IPS-20b (cell line): Measurements from ENCODE around the gene LILRA5.

ENCODE experiments used
- H3K27ac ChIP-seq: one replicate; pipeline ENCODE4 v1.5.1; 2013; ENCODE audit warnings: low read length
- H3K27me3 ChIP-seq: 2 replicates; pipeline ENCODE4 v1.6.1; 2013; ENCODE audit warnings: mild to moderate bottlenecking, low read length, inconsistent platforms; ENCODE audit not compliant: insufficient read depth
- H3K36me3 ChIP-seq: 2 replicates; pipeline ENCODE4 v1.6.1; 2013; ENCODE audit warnings: low read depth, mild to moderate bottlenecking, inconsistent platforms, low read length, moderate library complexity; ENCODE audit not compliant: insufficient read depth
- H3K4me1 ChIP-seq: 2 replicates; pipeline ENCODE4 v1.6.1; 2013; ENCODE audit warnings: mild to moderate bottlenecking, control low read depth, inconsistent platforms, low read length, moderate library complexity; ENCODE audit not compliant: insufficient read depth
- H3K4me3 ChIP-seq: 2 replicates; pipeline ENCODE4 v1.5.1; 2013; ENCODE audit warnings: mild to moderate bottlenecking, low read length, inconsistent platforms
- H3K9ac ChIP-seq: 2 replicates; pipeline ENCODE4 v1.6.1; 2013; ENCODE audit warnings: low read depth, mild to moderate bottlenecking, inconsistent platforms, low read length, moderate library complexity
- H3K9me3 ChIP-seq: 2 replicates; pipeline ENCODE4 v1.6.1; 2013; ENCODE audit warnings: mild to moderate bottlenecking, low read depth, low read length, inconsistent platforms; ENCODE audit not compliant: insufficient read depth

Gene LILRA5

DNA sequence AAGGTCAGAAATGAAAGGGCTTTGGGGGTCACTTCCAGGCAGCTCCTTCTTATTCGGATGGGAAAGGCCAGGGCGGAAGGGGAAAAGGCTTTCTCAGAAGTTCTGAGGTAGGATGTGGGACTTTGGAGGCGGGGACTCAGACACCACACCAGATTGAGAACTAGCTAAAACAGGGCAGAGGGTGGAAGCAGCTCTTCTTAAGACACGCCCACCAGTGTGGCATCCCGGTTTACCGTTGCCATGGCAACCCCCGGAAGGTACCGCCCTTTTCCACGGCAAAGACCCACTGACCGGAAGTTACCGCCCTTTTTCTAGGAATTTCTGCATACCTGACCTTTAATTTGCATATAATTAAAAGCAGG is 3.8 kb upstream of the LILRA5 start:
- peaks cover 3% of the 10 kb centered on the region; the same call in 1 of the 2 replicates for H3K9me3 ChIP-seq
- H3K4me3 ChIP-seq = no peak overlapping the region
- peak overlapping the region; percentile 39; the same call in 1 of the 2 replicates for H3K9ac ChIP-seq
- no peaks in the 10 kb centered on the region for H3K36me3 ChIP-seq
- H3K27ac ChIP-seq = no peak overlapping the region
- H3K4me1 ChIP-seq = 0 out of 2 replicates have a peak, but pooled peaks cover 6% of the 10 kb centered on the region
- H3K27me3 ChIP-seq = no peaks in the 10 kb centered on the region; the same call in 1 of the 2 replicates

DNA sequence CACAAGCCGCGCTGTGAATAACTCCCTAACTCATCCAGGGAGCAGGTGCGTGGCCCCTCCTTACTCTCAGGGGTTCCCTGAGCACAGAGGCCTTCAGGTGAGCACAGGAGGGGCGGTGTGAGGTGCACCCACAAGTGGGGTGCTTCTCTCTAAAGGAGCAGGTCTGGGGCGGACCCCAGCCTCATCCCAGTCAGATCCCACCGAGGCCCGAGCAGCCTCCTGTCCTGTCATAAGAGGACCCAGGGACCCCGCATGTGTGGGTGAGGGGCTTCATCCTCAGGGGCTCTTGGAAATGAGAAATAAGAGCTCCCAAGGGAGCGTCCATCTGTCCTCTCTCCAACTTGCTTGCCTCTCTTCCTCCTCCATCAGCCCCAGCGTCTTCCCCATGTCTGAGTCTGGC is 3.0 kb upstream of the LILRA5 start:
- no peak overlapping the region for H3K9ac ChIP-seq
- no peaks in the 10 kb centered on the region for H3K36me3 ChIP-seq
- H3K27ac ChIP-seq = no peak overlapping the region
- 0 out of 2 replicates have a peak, but pooled peaks cover 6% of the 10 kb centered on the region for H3K4me1 ChIP-seq
- no peaks in the 10 kb centered on the region for H3K9me3 ChIP-seq
- no peak overlapping the region for H3K4me3 ChIP-seq
- no peaks in the 10 kb centered on the region; the same call in 1 of the 2 replicates for H3K27me3 ChIP-seq

DNA sequence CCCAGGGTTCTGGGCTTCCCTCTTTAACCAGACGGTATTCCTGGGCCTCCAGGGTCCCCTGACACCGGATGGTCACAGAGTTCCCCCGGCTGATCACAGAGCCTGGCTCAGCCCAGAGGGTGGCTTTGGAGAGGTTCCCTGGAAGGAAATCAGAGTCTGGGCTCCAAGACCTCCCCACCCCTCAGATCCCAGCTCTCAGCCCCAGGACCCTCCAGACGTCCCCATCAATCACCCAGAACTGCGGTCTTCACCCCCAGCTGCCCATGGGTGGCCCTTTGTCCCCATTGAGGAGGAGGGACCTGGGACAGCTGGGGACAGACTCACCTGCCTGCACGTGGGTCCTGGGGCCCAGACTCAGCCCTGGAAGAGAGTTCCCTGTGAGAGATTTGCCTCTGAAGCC is 955 bp downstream of the LILRA5 start:
- no peaks in the 10 kb centered on the region for H3K27me3 ChIP-seq
- no peaks in the 10 kb centered on the region for H3K36me3 ChIP-seq
- H3K27ac ChIP-seq = no peak overlapping the region
- H3K9ac ChIP-seq = no peak overlapping the region
- H3K9me3 ChIP-seq = no peaks in the 10 kb centered on the region
- 0 out of 2 replicates have a peak, but pooled peaks cover 6% of the 10 kb centered on the region for H3K4me1 ChIP-seq
- no peak overlapping the region for H3K4me3 ChIP-seq

DNA sequence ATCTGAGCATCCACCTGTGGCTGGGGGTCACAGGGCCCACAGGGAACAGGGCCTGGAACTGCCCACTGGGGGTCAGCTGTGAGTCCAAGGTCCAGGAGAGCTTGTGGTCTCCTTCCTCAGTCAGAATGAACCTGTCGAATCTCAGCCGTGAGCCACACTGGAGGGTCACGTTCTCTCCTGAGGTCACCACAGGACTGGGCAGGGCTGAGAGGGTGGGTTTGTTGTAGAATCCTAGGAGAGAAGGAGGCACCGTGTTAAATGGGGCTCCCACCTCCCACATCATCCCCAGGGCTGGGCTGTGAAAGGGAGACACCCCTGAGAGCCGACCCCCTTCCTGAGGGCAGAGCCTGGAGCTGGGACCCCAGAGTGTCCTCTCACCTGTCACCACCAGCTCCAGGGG is 1.5 kb downstream of the LILRA5 start:
- Histone ChIP-seq H3K9ac (no peak overlapping the region), H3K4me1 (0 out of 2 replicates have a peak, but pooled peaks cover 4% of the 10 kb centered on the region), H3K9me3 (no peaks in the 10 kb centered on the region), H3K36me3 (no peaks in the 10 kb centered on the region), H3K4me3 (no peak overlapping the region), H3K27ac (no peak overlapping the region), H3K27me3 (no peaks in the 10 kb centered on the region)

DNA sequence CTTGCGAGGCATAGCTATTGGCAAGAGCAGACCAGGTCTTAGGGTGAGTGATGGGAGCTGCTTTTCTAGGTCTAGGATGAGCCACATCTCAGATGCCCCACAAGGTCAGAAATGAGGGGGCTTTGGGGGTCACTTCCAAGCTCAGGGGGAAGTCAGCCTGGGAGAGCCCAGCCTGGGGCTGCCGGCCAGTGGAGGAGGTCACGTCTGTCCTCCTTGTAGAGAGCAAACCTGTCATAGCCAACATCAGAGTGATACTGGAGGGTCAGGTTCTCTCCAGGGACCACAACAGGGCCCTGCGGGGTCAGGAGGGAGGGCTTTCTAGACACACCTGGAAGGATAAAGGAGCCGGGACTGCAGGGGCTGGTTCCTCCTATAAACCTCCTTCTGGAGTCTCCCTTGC is 2.4 kb downstream of the LILRA5 start:
- H3K36me3 ChIP-seq = no peaks in the 10 kb centered on the region
- H3K4me3 ChIP-seq = no peak overlapping the region
- H3K27me3 ChIP-seq = no peaks in the 10 kb centered on the region
- H3K4me1 ChIP-seq = no peaks in the 10 kb centered on the region
- H3K27ac ChIP-seq = no peak overlapping the region
- no peak overlapping the region for H3K9ac ChIP-seq
- H3K9me3 ChIP-seq = no peaks in the 10 kb centered on the region

DNA sequence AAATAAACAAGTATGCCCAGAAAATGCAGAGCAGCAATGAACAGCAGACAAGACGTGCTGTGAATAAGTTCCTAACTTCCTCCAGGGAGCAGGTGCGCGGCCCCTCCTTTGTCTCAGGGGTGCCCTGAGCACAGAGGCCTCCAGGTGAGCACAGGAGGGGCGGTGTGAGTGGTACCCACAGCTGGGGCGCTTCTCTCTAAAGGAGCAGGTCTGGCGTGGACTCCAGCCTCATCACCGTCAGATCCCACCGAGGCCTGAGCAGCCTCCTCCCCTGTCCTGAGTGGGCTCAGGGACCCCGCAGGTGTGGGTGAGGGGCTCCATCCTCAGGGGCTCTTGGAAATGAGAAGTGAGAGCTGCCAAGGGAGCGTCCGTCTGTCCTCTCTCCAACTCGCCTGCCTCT is 3.2 kb downstream of the LILRA5 start:
- H3K36me3 ChIP-seq = no peaks in the 10 kb centered on the region
- H3K27me3 ChIP-seq = no peaks in the 10 kb centered on the region
- no peaks in the 10 kb centered on the region for H3K9me3 ChIP-seq
- H3K27ac ChIP-seq = no peak overlapping the region
- no peaks in the 10 kb centered on the region for H3K4me1 ChIP-seq
- no peak overlapping the region for H3K4me3 ChIP-seq
- no peak overlapping the region for H3K9ac ChIP-seq

DNA sequence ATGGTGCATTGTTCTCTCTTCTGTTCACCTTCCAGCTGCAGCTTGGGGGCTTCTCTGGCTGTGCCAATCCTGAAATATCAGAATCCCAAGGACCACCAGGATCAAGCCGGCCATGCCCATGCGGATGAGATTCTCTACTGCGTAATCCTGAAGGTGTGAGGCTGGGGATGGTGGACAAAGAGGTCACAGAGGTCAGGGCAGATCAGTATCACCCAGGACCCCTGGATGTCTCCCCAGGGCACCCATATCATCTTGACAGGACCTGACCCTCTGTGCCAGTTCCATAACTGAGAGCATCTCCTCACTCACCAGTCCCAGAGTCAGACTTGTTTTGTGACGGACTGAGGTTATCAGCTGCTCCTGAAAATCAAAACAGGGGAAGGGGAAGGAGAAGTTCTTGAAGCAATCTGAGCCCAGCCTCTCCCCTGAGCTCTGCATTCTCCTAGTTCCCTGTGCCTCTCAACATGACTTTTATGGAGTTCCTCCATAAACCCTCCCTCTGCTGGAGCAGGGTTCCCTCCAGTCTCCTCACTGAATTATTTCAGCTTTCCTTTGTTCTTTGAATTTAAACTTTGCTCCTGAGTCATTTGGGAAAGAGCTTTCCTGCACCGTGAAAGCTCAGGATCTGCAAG is 5.5 kb downstream of the LILRA5 start:
- Histone ChIP-seq H3K4me1 (no peaks in the 10 kb centered on the region), H3K36me3 (no peaks in the 10 kb centered on the region), H3K27ac (no peak overlapping the region), H3K9ac (no peak overlapping the region), H3K4me3 (no peak overlapping the region), H3K9me3 (no peaks in the 10 kb centered on the region), H3K27me3 (no peaks in the 10 kb centered on the region; the same call in 1 of the 2 replicates)

DNA sequence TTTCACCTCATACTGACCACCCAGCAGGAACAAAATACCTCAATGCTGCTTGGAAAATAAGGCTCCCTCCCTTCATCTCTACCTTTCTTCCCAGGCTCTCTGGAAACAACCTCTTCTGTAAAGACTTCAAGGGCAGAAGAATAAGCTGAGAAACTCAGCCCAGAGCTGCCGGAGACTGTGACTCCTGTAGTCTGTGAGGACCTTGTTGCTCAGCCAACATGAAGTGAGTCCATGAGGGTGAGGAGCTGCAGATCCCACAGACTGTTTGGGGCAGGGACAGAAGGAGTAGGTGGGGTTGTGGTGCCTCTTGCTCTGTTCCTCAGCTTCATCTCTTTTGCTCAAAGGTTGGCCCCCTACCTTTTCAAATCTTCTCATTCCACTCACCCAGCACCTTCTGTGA is 7.8 kb downstream of the LILRA5 start:
- H3K36me3 ChIP-seq = no peaks in the 10 kb centered on the region
- H3K9me3 ChIP-seq = no peaks in the 10 kb centered on the region
- H3K4me3 ChIP-seq = no peak overlapping the region
- peaks cover 14% of the 10 kb centered on the region for H3K27me3 ChIP-seq
- H3K9ac ChIP-seq = no peak overlapping the region
- H3K4me1 ChIP-seq = no peaks in the 10 kb centered on the region
- H3K27ac ChIP-seq = no peak overlapping the region

DNA sequence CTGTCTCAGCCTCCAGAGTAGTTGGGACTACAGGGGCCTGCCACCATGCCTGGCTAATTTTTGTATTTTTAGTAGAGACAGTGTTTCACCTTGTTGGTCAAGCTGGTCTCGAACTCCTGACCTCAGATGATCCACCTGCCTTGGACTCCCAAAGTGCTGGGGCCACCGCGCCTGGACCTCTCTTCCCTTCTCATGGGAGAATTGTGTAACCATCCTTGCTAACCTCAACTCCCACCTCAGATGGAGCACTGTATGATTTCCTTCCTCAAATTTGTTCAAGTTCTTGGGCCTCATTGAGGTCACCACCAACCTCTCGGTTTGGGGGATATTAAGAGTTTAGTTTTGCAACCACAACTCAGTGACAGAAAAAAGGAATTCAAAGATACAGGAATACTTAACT is 10.7 kb downstream of the LILRA5 start:
- H3K4me1 ChIP-seq = no peaks in the 10 kb centered on the region
- no peak overlapping the region for H3K4me3 ChIP-seq
- H3K27me3 ChIP-seq = peaks cover 30% of the 10 kb centered on the region
- H3K27ac ChIP-seq = no peak overlapping the region
- H3K36me3 ChIP-seq = no peaks in the 10 kb centered on the region
- H3K9ac ChIP-seq = no peak overlapping the region
- H3K9me3 ChIP-seq = no peaks in the 10 kb centered on the region

DNA sequence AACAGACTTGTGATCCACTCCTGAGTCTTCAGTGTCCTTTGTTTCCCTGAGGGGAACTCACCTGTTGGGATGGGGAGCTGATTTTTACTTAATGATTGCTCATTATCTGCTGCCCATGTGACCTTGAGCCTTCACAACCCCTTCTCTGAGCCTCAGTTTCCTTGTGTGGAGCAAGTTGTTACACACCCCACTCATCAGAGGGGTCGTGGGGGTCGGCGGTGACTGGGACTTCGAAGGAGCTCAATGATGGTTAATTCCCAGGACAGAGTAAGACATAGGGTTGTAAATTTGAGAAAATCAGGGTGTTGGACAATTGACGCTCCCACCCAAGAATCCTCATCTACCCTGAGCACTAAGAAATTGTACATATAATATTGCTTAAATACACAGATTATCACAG is 13.5 kb downstream of the LILRA5 start:
- H3K27me3 ChIP-seq = peaks cover 30% of the 10 kb centered on the region
- H3K27ac ChIP-seq = no peak overlapping the region
- H3K9me3 ChIP-seq = no peaks in the 10 kb centered on the region
- no peaks in the 10 kb centered on the region for H3K36me3 ChIP-seq
- no peak overlapping the region for H3K9ac ChIP-seq
- no peaks in the 10 kb centered on the region for H3K4me1 ChIP-seq
- no peak overlapping the region for H3K4me3 ChIP-seq

DNA sequence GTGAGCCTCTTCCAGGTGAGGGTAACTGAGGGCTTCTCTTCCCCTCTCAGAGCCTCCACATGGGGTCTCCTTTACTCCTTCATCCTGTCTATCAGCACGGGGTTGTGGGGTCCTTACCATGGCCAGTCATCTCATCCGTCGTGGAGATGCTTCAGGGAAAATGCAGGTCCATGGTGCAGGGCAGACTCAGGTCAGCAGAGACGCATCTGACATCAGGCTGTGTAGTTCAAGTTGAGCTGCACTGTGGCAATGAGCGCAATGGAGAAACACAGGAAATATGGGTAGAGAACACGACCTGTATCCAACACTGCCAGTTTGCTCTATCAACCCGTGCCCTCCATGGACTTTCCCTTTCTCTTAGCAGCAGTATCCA is 13.9 kb downstream of the LILRA5 start:
- no peak overlapping the region for H3K9ac ChIP-seq
- H3K27me3 ChIP-seq = peaks cover 30% of the 10 kb centered on the region
- no peaks in the 10 kb centered on the region for H3K9me3 ChIP-seq
- no peaks in the 10 kb centered on the region for H3K4me1 ChIP-seq
- no peak overlapping the region for H3K4me3 ChIP-seq
- H3K36me3 ChIP-seq = no peaks in the 10 kb centered on the region
- H3K27ac ChIP-seq = no peak overlapping the region

DNA sequence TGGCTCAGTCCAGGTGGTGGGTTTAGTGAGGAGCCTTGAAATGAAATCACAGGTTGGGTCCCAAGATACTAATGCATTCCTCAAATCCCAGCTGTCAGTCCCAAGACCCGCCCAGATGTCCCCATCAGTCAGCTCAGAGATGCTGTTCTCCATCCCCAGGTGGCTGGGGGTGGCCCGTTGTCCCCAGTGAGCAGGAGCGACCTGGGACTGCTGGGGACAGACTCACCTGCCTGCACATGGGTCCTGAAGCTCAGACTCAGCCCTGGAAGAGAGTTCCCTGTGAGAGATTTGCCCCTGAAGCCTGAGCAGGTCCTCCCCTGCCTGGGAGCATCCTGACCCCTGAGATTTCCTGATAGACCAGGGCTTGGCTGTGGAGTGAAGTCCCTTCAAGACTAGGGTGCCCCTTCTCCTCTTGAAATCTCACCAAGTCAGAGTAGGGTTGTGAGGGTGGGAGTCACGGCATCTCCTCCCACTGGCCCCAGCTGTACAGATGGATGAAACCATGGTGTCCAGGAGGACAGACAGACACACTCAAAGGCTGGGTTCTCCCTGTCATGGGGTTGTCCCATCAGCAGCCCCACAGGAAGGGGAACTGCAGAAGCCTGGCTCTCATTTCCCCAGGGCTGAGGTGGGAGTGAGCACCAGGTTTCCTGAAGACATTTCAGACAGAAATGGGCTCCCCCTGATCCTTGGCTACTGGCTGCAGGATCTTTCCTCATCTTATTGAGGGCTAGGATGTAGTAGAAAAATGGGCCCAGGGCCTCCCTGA is 14.4 kb downstream of the LILRA5 start:
- Histone ChIP-seq H3K9me3 (no peaks in the 10 kb centered on the region), H3K36me3 (no peaks in the 10 kb centered on the region), H3K9ac (no peak overlapping the region), H3K4me1 (no peaks in the 10 kb centered on the region), H3K27ac (no peak overlapping the region), H3K27me3 (peaks cover 30% of the 10 kb centered on the region), H3K4me3 (no peak overlapping the region)
